ENCODE measurements around the gene AP1M1. TPM values are rescaled to one million over a fixed set of nuclear protein-coding genes. Genes with fewer than 3 reads are reported as not detected.
"Not testable (repeated sequence)": the region's sequence is repeated elsewhere in the genome, so short reads cannot be mapped to it uniquely, and the experiment has no call there.

Gene AP1M1
- total RNA-seq, 5 donors from 2014 or later (not counting 1 experiment from before 2014, with no cell fraction given): 94.9 to 171 (median 133) TPM

GRCh38 chr19:16178866-16179265 is 18.8 kb upstream of the AP1M1 start:
- H3K27me3 Mint-ChIP-seq; H3K27ac ChIP-seq (ENCODE audit: low read length); H3K9me3 ChIP-seq; H3K36me3 ChIP-seq (ENCODE audit: control insufficient read depth in 2 of 2, extremely low read depth in 1 of 2, insufficient read depth in 1 of 2, low read length in 1 of 2); H3K9me3 Mint-ChIP-seq; H3K4me3 Mint-ChIP-seq; POLR2A ChIA-PET; H3K27ac Mint-ChIP-seq; DNase-seq; H3K4me1 Mint-ChIP-seq; H3K27me3 ChIP-seq (replicated peaks in 1 of 2; ENCODE audit: control insufficient read depth in 2 of 2, extremely low read depth in 1 of 2, insufficient read depth in 2 of 2, low read length in 1 of 2); ATAC-seq (replicated peaks in 1 of 4); H3K36me3 Mint-ChIP-seq; H3K4me3 ChIP-seq (ENCODE audit: control insufficient read depth in 1 of 2, extremely low read depth in 1 of 2, low read length in 1 of 2): not testable (repeated sequence)
- H3K4me1 ChIP-seq (ENCODE audit: control insufficient read depth in 1 of 2, extremely low read depth in 1 of 2, insufficient read depth in 2 of 2, low read length in 2 of 2): peaks cover 0 to 12% of the 10 kb centered on the region in 2 experiments
- CTCF ChIA-PET: interaction anchor here in 1 of 2 donors (1.0 kb wide), 1 partner anchor 137 kb away, joined by 3 read pairs; no protein-coding TSS in a partner anchor
- WGBS (ENCODE audit: insufficient coverage): no CpG with 5 or more reads among the region's 5 CpGs

DNA sequence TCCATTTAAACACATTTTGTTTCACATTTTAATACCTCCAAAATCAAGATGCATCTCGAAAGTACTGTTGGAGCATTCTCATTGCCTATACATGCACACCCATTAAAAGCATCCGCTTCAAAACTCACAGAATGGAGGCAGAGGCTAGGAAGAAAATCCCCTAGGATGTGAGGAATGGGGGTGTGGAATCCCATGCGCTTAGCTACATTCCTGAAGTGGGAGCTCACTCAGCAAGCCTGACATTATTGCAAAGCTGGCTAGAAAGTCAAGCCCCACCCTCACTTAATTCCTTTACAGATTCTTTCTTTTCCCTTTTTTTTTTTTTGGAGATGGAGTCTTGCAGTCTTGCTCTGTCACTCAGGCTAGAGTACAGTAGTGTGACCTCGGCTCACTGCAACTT is 17.1 kb upstream of the AP1M1 start:
- Mint-ChIP-seq H3K9me3 (no peaks in the 10 kb centered on the region), H3K4me1 (peaks cover 10 to 14% (median 11%) of the 10 kb centered on the region in 3 donors), H3K27ac (no peak overlapping the region), H3K4me3 (no peak overlapping the region), H3K27me3 (peaks cover 0 to 1% of the 10 kb centered on the region in 2 donors), H3K36me3 (no peaks in the 10 kb centered on the region)
- H3K27ac ChIP-seq (ENCODE audit: low read length): no peak overlapping the region
- 88% methylated on average over 1 of the region's 4 CpGs for WGBS (ENCODE audit: insufficient coverage)
- CTCF ChIA-PET: no interaction called here
- peaks cover 0 to 6% of the 10 kb centered on the region in 2 experiments for H3K27me3 ChIP-seq (replicated peaks in 1 of 2; ENCODE audit: control insufficient read depth in 2 of 2, extremely low read depth in 1 of 2, insufficient read depth in 2 of 2, low read length in 1 of 2)
- no peaks in the 10 kb centered on the region for H3K36me3 ChIP-seq (ENCODE audit: control insufficient read depth in 2 of 2, extremely low read depth in 1 of 2, insufficient read depth in 1 of 2, low read length in 1 of 2)
- H3K4me3 ChIP-seq (ENCODE audit: control insufficient read depth in 1 of 2, extremely low read depth in 1 of 2, low read length in 1 of 2): no peak overlapping the region
- ATAC-seq (replicated peaks in 1 of 4): no peak
- H3K9me3 ChIP-seq: no peaks in the 10 kb centered on the region
- peaks cover 0 to 18% of the 10 kb centered on the region in 2 experiments for H3K4me1 ChIP-seq (ENCODE audit: control insufficient read depth in 1 of 2, extremely low read depth in 1 of 2, insufficient read depth in 2 of 2, low read length in 2 of 2)
- no peak for DNase-seq
- POLR2A ChIA-PET: no interaction called here

DNA sequence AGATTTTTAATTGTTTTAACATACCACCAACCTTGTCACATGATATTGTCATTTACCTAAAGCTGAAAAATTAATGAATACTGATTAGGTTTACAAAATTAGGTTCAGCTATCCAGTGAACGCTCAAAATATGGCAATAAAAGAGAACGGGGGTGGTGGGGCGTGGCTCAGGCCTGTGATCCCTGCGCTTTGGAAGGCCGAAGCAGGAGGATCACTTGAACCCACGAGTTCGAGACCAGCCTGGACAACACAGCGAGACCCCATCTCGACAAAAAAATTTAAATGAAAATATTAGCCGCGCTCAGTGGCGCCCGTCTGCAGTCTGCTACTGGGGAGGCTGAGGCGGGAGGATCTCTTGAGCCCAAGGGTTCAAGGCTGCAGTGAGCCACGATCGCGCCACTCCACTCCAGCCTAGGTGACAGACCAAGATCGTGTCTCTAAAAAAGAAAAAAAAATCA is 13.0 kb upstream of the AP1M1 start:
- H3K27me3 ChIP-seq (replicated peaks in 1 of 2; ENCODE audit: control insufficient read depth in 2 of 2, extremely low read depth in 1 of 2, insufficient read depth in 2 of 2, low read length in 1 of 2): peaks cover 0 to 6% of the 10 kb centered on the region in 2 experiments
- Mint-ChIP-seq H3K4me3 (peak overlapping the region; percentile 99 to 100 (median 100)), H3K36me3 (peaks cover 11% of the 10 kb centered on the region), H3K4me1 (peaks cover 35 to 41% (median 37%) of the 10 kb centered on the region in 3 donors), H3K27ac (peak overlapping the region; percentile 97 to 98), H3K9me3 (no peaks in the 10 kb centered on the region), H3K27me3 (peaks cover 0 to 1% of the 10 kb centered on the region in 2 donors)
- no peak for DNase-seq
- H3K36me3 ChIP-seq (ENCODE audit: control insufficient read depth in 2 of 2, extremely low read depth in 1 of 2, insufficient read depth in 1 of 2, low read length in 1 of 2): peaks cover 9 to 19% of the 10 kb centered on the region in 2 donors
- H3K27ac ChIP-seq (ENCODE audit: low read length): no peak overlapping the region
- 44% methylated on average over 10 of the region's 18 CpGs for WGBS (ENCODE audit: insufficient coverage)
- CTCF ChIA-PET: interaction anchor here (0.6 to 1.9 kb wide), 15 partner anchors 13 to 1904 kb away, joined by 3 to 23 read pairs (median 6); partner anchors contain the start of genes AKAP8L (in 1 of the 2), AP1M1 (in 1 of the 2) and HSH2D (in 1 of the 2)
- peak overlapping the region; percentile 86 to 99 for H3K4me3 ChIP-seq (ENCODE audit: control insufficient read depth in 1 of 2, extremely low read depth in 1 of 2, low read length in 1 of 2)
- POLR2A ChIA-PET: interaction anchor here in 1 of 2 donors (0.5 to 1.6 kb wide), 5 partner anchors 13 to 140 kb away, joined by 3 to 6 read pairs (median 5); partner anchors contain the start of genes AP1M1, KLF2 and RAB8A
- no peak for ATAC-seq (replicated peaks in 1 of 4)
- H3K4me1 ChIP-seq (ENCODE audit: control insufficient read depth in 1 of 2, extremely low read depth in 1 of 2, insufficient read depth in 2 of 2, low read length in 2 of 2): peaks cover 10 to 43% of the 10 kb centered on the region in 2 experiments
- no peaks in the 10 kb centered on the region for H3K9me3 ChIP-seq

DNA sequence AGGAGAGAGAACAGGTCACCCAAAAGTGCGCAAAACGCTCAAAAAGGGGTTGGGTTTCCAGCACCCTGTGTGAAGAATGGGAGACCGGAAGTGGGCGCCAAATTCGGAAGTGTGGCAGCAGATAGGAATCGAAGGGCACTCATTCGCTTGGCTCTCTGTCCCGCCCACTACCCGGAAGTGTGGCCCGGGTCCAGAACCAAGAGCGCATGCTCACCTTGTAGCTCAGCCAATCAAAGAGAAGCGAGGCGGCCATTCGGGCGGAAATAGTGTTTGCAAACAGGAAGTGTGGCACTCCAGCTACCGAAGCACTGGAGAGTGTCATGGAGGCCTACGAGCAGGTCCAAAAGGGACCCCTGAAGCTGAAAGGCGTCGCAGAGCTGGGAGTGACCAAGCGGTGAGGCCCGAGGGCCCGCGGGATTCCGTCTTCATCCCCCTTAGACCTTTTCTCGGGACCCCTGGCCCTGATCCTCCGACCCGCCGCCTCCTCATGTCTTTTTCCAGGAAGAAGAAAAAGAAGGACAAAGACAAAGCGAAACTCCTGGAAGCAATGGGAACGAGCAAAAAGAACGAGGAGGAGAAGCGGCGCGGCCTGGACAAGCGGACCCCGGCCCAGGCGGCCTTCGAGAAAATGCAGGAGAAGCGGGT is 12.5 kb upstream of the AP1M1 start, which contains the start of gene FAM32A:
Gene FAM32A (plus strand): TSS at position 288 of the 645 bp plus-strand sequence. CDS start 33 bp downstream, at position 321.
- Mint-ChIP-seq H3K4me3 (peak within 1 kb of the TSS; percentile 99 to 100 (median 100)), H3K27me3 (peaks cover 0 to 1% of the 10 kb centered on the region in 2 donors), H3K9me3 (no peaks in the 10 kb centered on the region), H3K36me3 (peaks cover 16% of the 10 kb centered on the region), H3K27ac (peak within 1 kb of the TSS; percentile 97 to 98), H3K4me1 (peaks cover 37 to 43% (median 41%) of the 10 kb centered on the region in 3 donors)
- Histone ChIP-seq H3K27ac (ENCODE audit: low read length) (peak within 1 kb of the TSS; percentile 47), H3K27me3 (replicated peaks in 1 of 2; ENCODE audit: control insufficient read depth in 2 of 2, extremely low read depth in 1 of 2, insufficient read depth in 2 of 2, low read length in 1 of 2) (peaks cover 0 to 6% of the 10 kb centered on the region in 2 experiments), H3K36me3 (ENCODE audit: control insufficient read depth in 2 of 2, extremely low read depth in 1 of 2, insufficient read depth in 1 of 2, low read length in 1 of 2) (peaks cover 9 to 25% of the 10 kb centered on the region in 2 donors), H3K4me1 (ENCODE audit: control insufficient read depth in 1 of 2, extremely low read depth in 1 of 2, insufficient read depth in 2 of 2, low read length in 2 of 2) (peaks cover 10 to 43% of the 10 kb centered on the region in 2 experiments), H3K4me3 (ENCODE audit: control insufficient read depth in 1 of 2, extremely low read depth in 1 of 2, low read length in 1 of 2) (peak within 1 kb of the TSS; percentile 86 to 99), H3K9me3 (no peaks in the 10 kb centered on the region)
- ChIA-PET CTCF (interaction anchor here (0.6 to 1.9 kb wide), 17 partner anchors 12 to 1903 kb away, joined by 3 to 23 read pairs (median 4); partner anchors contain the start of genes AKAP8L (in 1 of the 2), AP1M1 (in 1 of the 2) and HSH2D (in 1 of the 2)), POLR2A (interaction anchor here (0.5 to 1.6 kb wide), 7 partner anchors 11 to 139 kb away, joined by 3 to 8 read pairs (median 5); partner anchors contain the start of genes AP1M1 (in 2 of the 2), KLF2 (in 1 of the 2) and RAB8A (in 1 of the 2))
- ATAC-seq (replicated peaks in 1 of 4) (peak; percentile 90 to 95 (median 92)), DNase-seq (peak; percentile 96 to 100 (median 98))
- WGBS (ENCODE audit: insufficient coverage): under 1% methylated on average over 39 of the region's 39 CpGs

GRCh38 chr19:16185768-16186123 is 12.0 kb upstream of the AP1M1 start:
- no peaks in the 10 kb centered on the region for H3K9me3 Mint-ChIP-seq
- WGBS (ENCODE audit: insufficient coverage): 0% methylated on average over 20 of the region's 20 CpGs
- Histone ChIP-seq H3K36me3 (ENCODE audit: control insufficient read depth in 2 of 2, extremely low read depth in 1 of 2, insufficient read depth in 1 of 2, low read length in 1 of 2) (peaks cover 9 to 30% of the 10 kb centered on the region in 2 donors), H3K9me3 (no peaks in the 10 kb centered on the region), H3K27me3 (replicated peaks in 1 of 2; ENCODE audit: control insufficient read depth in 2 of 2, extremely low read depth in 1 of 2, insufficient read depth in 2 of 2, low read length in 1 of 2) (peaks cover 0 to 6% of the 10 kb centered on the region in 2 experiments), H3K27ac (ENCODE audit: low read length) (peak overlapping the region; percentile 47), H3K4me3 (ENCODE audit: control insufficient read depth in 1 of 2, extremely low read depth in 1 of 2, low read length in 1 of 2) (peak overlapping the region; percentile 86 to 99), H3K4me1 (ENCODE audit: control insufficient read depth in 1 of 2, extremely low read depth in 1 of 2, insufficient read depth in 2 of 2, low read length in 2 of 2) (peaks cover 10 to 43% of the 10 kb centered on the region in 2 experiments)
- peak overlapping the region; percentile 99 to 100 (median 100) for H3K4me3 Mint-ChIP-seq
- ATAC-seq (replicated peaks in 1 of 4): peak; percentile 32 to 39 (median 36)
- CTCF ChIA-PET: interaction anchor here (0.6 to 1.9 kb wide), 15 partner anchors 12 to 767 kb away, joined by 3 to 23 read pairs (median 4); partner anchors contain the start of genes AKAP8L (in 1 of the 2), AP1M1 (in 1 of the 2) and HSH2D (in 1 of the 2)
- peaks cover 0 to 1% of the 10 kb centered on the region in 2 donors for H3K27me3 Mint-ChIP-seq
- POLR2A ChIA-PET: interaction anchor here (0.5 to 1.6 kb wide), 6 partner anchors 11 to 139 kb away, joined by 3 to 8 read pairs (median 4); partner anchors contain the start of genes AP1M1 (in 2 of the 2), KLF2 (in 1 of the 2) and RAB8A (in 1 of the 2)
- H3K36me3 Mint-ChIP-seq: peaks cover 21% of the 10 kb centered on the region
- H3K27ac Mint-ChIP-seq: peak overlapping the region; percentile 97 to 98
- peaks cover 37 to 43% (median 41%) of the 10 kb centered on the region in 3 donors for H3K4me1 Mint-ChIP-seq
- peak in 31 of 35 experiments; percentile 8 to 59 (median 37) for DNase-seq

DNA sequence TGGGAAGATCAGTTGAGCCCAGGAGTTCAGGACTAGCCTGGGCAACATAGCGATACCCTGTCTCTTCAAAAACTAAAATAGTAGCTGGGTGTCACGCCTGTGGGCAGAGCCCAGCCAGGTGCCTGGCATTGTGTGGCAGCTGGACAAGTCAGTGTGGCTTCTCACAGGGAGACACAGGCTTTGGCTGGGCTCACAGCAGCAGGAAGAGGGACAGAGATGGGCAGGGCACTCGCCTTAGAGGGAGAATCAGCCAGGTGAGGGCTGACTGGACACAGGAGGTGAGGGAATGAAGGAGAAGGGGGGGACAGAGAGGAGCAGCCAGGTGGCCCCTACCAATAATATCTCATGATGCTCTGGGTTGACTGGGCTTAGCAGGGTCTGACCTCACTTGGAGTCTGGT is 9.2 kb upstream of the AP1M1 start:
- Mint-ChIP-seq H3K4me1 (peaks cover 32 to 45% (median 37%) of the 10 kb centered on the region in 3 donors), H3K4me3 (peak overlapping the region in 1 of 3 donors; percentile 21), H3K27ac (peak overlapping the region in 1 of 2 donors; percentile 34), H3K9me3 (no peaks in the 10 kb centered on the region), H3K36me3 (peaks cover 30% of the 10 kb centered on the region), H3K27me3 (no peaks in the 10 kb centered on the region)
- Histone ChIP-seq H3K27ac (ENCODE audit: low read length) (no peak overlapping the region), H3K4me1 (ENCODE audit: control insufficient read depth in 1 of 2, extremely low read depth in 1 of 2, insufficient read depth in 2 of 2, low read length in 2 of 2) (peaks cover 10 to 31% of the 10 kb centered on the region in 2 experiments), H3K36me3 (ENCODE audit: control insufficient read depth in 2 of 2, extremely low read depth in 1 of 2, insufficient read depth in 1 of 2, low read length in 1 of 2) (peaks cover 19 to 48% of the 10 kb centered on the region in 2 donors), H3K9me3 (no peaks in the 10 kb centered on the region), H3K4me3 (ENCODE audit: control insufficient read depth in 1 of 2, extremely low read depth in 1 of 2, low read length in 1 of 2) (no peak overlapping the region), H3K27me3 (replicated peaks in 1 of 2; ENCODE audit: control insufficient read depth in 2 of 2, extremely low read depth in 1 of 2, insufficient read depth in 2 of 2, low read length in 1 of 2) (no peaks in the 10 kb centered on the region)
- ChIA-PET CTCF (interaction anchor here in 1 of 2 donors (0.5 to 0.9 kb wide), 4 partner anchors 9 to 375 kb away, joined by 3 to 4 read pairs (median 3); partner anchors contain the start of gene AP1M1), POLR2A (interaction anchor here in 1 of 2 donors (0.6 kb wide), 1 partner anchor 125 kb away, joined by 4 read pairs; no protein-coding TSS in a partner anchor)
- no peak for ATAC-seq (replicated peaks in 1 of 4)
- WGBS (ENCODE audit: insufficient coverage): 93% methylated on average over 2 of the region's 3 CpGs
- no peak for DNase-seq

All from T-cell (primary cell).